Measurements from ENCODE around the gene TGIF1. TPM values are rescaled to one million over a fixed set of nuclear protein-coding genes. Genes with fewer than 3 reads are reported as not detected.

Gene TGIF1
- total and polyA plus RNA-seq, 9 of the 15 experiments (the other 6 are each of a cell fraction or from before 2014, with no cell fraction given): 16.1 to 77.7 (median 44.6) TPM

- TF ChIP-seq CTCF (IDR thresholded peaks at IDR 0.05 in 2 of 3, conservative IDR thresholded peaks at IDR 0.05 in 1 of 3; ENCODE audit: insufficient read depth in 2 of 3, low read depth in 1 of 3, low read length in 3 of 3) (peak; percentile 70 to 87 (median 84)), SOX6 (IDR thresholded peaks at IDR 0.05) (peak; percentile 13; the same call in 1 of the 2 replicates), CEBPZ (IDR thresholded peaks at IDR 0.05; ENCODE audit: borderline replicate concordance, low read depth, low read length) (no peak), ZNF263 (CRISPR knock-in tag; IDR thresholded peaks at IDR 0.05; ENCODE audit: borderline replicate concordance) (no peak), ZSCAN32 (CRISPR knock-in tag; IDR thresholded peaks at IDR 0.05) (no peak), CREM (IDR thresholded peaks at IDR 0.05; ENCODE audit: low read depth) (0 out of 2 replicates have a peak, but pooled peaks have one; percentile 30), MAZ (CRISPR knock-in tag; conservative IDR thresholded peaks at IDR 0.05 in 1 of 2, IDR thresholded peaks at IDR 0.05 in 1 of 2) (peak in 1 of 2 experiments; percentile 61; a peak in 2 of 4 replicates), PYGO2 (tag; IDR thresholded peaks at IDR 0.05) (no peak), CHAMP1 (IDR thresholded peaks at IDR 0.05) (no peak), PPARD (CRISPR knock-in tag; IDR thresholded peaks at IDR 0.05) (no peak), SREBF2 (CRISPR knock-in tag; IDR thresholded peaks at IDR 0.05) (no peak), E2F8 (IDR thresholded peaks at IDR 0.05; ENCODE audit: low read depth, partially characterized antibody) (no peak), HNRNPK (IDR thresholded peaks at IDR 0.05; ENCODE audit: low read depth, low read length, poor library complexity, severe bottlenecking) (no peak), KDM2B (CRISPR knock-in tag; IDR thresholded peaks at IDR 0.05) (no peak), BHLHE40 (IDR thresholded peaks at IDR 0.05; ENCODE audit: low read length) (no peak), PURB (CRISPR knock-in tag; IDR thresholded peaks at IDR 0.05; ENCODE audit: low read depth) (no peak), TCF15 (CRISPR knock-in tag; IDR thresholded peaks at IDR 0.05) (no peak)
These were observed 31.8 kb downstream of the TGIF1 start (continued) for GRCh38 chr18:3481696-3482210.

Measured in K562 (cell line).